GM19463 (cell line): ENCODE results near the gene G6PD.
"Not testable (repeated sequence)": the region's sequence is repeated elsewhere in the genome, so short reads cannot be mapped to it uniquely, and the experiment has no call there.

Experiments used
- ATAC-seq: cut with Tn5 transposase; IDR thresholded peaks from one replicate; pipeline ENCODE4 v1.9.1; 2021; ENCODE audit warnings: mild to moderate bottlenecking, moderate library complexity; ENCODE audit not compliant: unreplicated experiment

G6PD gene

GRCh38 chrX:154515966-154516655 is 30.5 kb downstream of the G6PD start, which contains the start of gene FAM3A:
Gene FAM3A, minus strand, starts transcription at chrX:154516232. Its CDS starts 460 bp downstream, at chrX:154515772.
- peak; percentile 90 for ATAC-seq

GRCh38 chrX:154515090-154515965 is 31.3 kb downstream of the G6PD start:
- no peak for ATAC-seq

- no peak for ATAC-seq
Observed at GRCh38 chrX:154513716-154514115, 32.9 kb downstream of the G6PD start.

DNA sequence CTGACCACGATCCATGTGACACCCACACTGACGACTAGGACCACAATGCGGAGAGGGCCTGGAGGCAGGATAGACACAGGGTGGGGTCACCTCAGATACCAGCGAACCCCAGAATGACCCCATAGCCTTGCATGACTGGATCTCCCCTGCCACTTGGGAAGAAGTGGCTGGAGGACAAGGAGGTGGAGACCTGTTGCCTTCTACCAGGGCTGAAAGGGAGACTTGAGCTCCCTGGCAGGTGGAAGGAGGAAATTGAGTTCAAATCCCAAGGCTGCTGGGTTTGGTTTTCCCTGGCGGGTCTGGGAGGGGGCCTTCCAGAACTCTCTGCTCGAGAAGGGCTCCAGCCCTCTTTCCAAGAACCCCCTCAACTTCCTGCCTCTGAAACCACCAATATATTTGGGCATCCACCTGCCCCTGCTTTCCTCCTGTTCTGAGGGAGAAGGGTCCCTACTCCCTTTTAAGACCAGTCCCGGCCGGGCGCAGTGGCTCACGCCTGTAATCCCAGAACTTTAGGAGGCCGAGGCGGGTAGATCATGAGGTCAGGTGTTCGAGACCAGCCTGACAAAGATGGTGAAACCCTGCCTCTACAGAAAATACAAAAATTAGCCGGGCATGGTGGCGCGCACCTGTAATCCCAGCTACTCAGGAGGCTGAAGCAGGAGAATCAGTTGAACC is 33.6 kb downstream of the G6PD start:
- no peak for ATAC-seq

DNA sequence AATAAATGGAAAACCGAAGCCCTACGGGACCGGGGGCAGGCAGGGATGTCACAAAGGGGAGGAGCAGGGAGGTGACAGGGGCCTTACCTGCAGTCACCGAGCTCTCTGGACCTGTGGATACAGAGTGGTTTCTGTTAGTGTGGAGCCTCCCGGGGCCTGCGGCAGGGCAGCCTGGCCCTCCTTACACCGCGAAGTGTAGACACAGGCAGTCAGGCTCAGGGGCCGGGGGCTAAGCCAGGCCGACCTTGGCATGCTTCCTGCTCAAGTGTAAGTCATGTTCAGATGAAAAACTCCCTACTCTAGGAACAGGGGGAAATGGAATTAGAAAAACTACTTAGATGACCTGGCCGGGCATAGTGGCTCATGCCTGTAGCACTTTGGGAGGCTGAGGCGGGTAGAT is 34.9 kb downstream of the G6PD start:
- no peak for ATAC-seq

DNA sequence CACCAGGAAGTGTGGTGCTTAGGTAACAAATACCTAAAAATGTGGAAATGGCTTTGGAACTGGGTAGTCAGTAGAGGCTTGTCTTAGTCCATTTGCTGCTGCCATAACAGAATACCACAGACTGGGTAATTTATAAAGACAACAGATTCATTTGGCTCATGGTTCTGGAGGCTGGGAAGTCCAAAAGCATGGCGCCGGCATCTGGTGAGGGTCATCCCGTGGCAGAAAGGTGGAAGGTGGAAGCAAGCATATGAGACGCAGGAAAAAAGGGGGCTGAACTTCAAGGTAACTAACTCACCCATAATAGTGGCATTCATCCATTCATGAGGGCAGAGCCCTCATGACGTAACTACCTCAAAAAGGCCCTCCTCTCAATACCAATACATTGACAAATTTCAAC is 37.2 kb downstream of the G6PD start:
- no peak for ATAC-seq

DNA sequence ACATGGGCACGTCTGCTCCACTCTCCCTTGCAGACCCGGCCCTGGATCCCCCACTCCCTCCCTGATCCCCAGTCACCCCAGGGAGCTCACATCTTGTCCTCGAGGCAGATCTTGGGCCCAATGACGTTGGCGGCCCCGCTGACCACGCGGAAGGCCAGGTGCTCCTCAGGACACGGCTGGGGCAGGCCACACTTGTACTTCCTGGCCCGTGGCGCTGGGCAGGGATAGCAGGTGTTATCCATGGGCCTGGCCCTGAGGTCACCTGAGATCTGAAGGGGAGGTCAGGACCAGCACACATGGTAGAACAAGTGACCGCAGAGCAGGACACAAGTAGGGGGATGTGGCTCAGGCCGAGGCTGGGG is 38.3 kb downstream of the G6PD start:
- ATAC-seq, result no peak

DNA sequence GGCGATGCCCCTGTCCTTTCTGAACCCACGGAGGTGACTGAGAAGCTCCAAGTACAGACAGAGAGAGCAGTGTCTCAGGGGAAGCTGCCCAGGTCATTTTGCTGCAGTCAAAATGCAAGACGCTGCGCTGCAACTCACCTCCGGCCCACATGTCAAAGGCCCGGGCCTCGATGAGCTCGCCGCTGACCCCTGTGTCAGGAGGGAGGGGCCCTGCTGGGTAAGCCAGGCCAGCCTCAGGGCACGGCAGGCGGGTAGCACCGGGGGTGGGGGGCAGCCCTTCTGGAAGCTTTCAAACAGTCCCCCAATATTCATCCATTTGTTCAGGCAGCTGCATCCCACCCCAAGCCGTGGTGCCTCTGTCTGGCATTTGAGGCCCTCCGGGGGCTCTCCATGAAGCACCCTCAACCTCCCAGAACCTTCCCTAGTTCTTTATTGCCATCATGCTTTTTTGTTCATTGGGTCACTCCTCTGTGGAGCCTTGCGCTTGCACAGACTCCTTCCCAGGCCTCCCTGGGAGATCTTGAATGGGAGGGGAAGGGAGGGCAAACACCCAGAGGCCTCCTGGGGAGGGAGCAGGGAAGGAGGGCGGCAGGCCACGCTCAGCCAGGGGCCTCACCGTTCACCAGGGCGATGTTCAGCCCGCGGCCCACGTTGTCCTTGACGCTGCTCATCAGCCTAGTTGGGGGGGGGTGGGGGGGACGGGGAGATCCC is 38.8 kb downstream of the G6PD start:
- no peak for ATAC-seq

DNA sequence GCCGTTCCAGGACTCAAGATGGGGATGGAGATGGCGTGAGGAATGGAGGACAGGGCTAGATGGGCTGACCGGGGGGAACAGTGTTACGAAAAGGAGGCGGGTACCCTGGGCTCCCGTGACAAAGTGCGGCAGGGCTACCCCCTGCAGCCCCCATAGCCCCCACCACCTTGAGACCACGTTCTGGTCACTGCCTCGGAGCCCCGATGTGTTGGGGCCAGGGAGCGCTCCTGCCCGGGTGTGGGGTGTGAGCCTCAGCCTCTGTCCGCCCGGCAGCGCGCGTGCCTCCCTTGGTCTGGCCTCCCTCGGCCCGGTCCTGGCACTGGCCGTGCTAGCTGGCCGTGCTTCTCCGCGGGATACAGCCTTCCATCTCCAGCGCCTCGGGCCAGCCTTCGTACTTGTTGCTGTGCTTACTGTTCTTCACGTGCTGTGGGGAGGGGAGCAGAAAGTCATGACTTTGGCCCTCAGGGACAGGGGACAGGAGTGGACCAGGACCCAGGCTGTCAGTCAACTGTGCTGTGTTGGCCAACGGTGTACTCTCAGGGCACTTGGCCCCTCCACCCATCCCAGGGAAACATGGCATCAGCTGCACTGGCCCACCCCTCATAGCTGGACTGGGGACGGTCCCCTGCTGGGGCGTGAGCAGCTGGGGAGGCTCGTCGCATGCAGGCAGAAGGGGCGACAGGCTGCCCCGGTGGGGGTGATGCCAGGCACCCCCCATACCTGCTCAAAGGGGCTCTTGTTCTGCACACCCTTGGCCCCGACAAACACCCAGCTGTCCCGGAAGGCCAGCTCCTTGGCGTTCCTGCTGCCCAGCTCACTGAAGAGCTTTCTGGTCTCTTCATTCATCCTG is 39.9 kb downstream of the G6PD start:
- ATAC-seq, result no peak

- no peak for ATAC-seq
Observed at GRCh38 chrX:154505734-154506133, 40.9 kb downstream of the G6PD start.

- ATAC-seq, result no peak
Observed at GRCh38 chrX:154502989-154503388, 43.7 kb downstream of the G6PD start.

GRCh38 chrX:154502098-154502497 is 44.5 kb downstream of the G6PD start:
- ATAC-seq, result no peak

- ATAC-seq, result not testable (repeated sequence)
Observed at GRCh38 chrX:154501423-154501822, 45.2 kb downstream of the G6PD start.

DNA sequence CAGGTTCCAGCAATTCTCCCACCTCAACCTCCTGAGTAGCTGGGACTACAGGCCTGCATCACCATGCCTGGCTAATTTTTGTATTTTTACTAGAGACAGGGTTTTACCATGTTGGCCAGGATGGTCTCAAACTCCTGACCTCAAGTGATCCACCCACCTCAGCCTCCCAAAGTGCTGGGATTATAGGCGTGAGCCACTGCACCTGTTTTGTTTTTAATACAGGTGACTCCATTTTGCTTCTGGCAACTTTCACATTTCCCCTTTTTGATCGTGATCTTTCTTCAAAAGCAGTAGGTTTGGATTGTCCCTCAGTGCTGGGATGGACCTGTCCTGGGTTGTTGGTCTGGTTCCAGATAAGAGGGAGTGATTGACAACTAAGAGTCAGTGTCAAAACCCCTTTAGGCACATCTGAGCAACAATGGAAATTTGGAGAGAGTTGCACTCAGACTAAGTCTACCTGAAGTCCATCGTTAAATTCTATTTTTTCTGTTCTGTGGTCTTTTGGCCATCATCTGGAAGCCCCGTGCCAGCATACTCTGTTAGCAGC is 50.0 kb downstream of the G6PD start:
- ATAC-seq, result not testable (repeated sequence)

GRCh38 chrX:154495472-154495922 is 51.1 kb downstream of the G6PD start:
- no peak for ATAC-seq

DNA sequence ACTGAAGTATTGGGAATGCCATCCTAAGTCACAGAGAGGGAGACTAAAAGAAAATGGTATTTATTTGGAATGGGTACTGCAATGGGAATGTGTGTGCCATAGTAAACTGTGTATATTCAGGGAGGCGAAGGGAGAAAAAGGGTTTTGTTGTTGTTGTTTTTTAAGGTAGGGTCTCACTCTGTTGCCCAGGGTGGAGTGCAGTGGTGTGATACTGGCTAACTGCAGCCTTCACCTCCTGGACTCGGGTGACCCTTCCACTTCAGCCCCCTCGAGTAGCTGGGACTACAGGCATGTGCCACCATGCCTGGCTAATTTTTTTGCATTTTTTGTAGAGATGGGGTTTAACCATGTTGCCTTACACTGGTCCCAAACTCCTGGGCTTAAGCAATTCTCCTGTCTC is 51.9 kb downstream of the G6PD start:
- ATAC-seq, result no peak

DNA sequence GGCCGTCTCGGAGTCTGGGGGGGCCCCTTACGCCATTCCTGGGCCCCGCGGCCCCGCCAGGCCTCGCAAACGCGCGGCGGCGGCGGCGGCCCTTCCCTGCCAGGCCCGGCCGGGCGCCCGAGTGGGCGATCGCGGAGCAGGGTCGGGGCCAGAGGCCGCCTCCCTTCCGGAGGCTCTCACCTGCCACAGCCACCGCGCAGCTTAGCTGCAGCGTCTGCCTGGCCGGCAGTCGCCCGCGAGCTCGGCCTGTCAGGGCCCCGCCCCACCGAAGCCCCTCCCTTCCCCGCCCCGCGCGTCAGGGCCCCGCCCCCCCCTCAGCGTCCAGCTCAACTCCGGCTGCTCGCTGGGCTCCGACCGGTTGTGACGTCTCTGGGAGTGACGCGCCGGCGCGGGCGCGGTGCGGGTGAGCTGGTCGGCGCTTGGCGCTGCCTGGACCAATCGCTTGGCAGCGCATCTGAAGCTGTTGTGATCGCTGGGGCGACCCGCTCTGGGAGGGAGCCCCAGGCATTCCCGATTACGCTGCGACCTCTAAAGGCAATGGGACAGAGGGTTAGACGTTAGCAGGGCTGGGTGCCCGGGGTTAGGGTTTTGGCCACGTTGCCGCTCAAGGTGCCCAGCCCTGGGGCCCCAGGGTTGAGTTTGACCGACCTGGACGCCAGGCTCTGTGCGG is 56.1 kb downstream of the G6PD start, which contains the start of gene SLC10A3:
Gene SLC10A3, minus strand, starts transcription at position 216 of the 670 bp plus-strand sequence. CDS start 1,689 bp downstream, outside the sequence.
- peak; percentile 78 for ATAC-seq

DNA sequence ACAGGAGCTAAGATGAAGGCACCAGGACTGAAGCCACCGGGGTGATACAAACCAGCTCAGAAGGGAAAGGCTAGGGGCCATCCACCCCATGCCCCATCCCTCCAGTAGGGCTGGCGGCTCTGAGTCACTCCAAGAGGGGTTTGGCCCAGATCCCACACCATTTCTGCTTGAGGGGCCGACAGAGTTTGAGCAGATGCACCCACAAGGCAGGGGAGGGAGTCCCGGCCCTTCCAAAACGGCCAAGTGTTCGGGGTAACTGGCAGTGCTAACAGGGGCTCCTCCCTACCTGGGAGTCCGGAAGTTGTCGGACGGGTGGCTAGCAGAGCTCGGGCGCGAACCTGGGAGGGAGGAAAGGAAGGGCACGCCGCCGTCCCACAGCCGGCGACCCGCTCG is 56.6 kb downstream of the G6PD start:
- ATAC-seq, result peak; percentile 16

DNA sequence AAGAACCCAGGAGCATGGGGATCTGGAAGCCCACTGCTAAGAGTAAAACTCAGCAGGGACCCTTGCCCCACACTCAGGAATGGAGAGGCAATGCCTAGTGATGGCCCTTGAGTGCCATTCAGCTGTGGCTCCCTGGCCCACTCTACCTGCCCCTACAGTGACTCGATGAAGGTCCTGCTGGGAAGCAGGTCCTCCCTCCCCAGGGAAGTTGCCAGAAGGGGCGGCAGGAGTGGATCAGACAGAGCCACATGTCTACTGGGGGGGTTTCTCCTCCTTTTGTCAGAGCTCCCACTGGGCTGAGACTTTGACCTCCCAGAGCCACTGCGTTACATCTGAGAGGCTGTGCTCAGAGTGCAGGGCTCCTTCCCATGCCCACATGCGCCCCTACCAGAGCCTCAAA is 57.5 kb downstream of the G6PD start:
- ATAC-seq, result no peak
